GM06990 (cell line): ENCODE measurements around the gene AS3MT.

Source experiments
- DNase-seq: peaks from one replicate; pipeline ENCODE4 v3.0.0-alpha.2; 2011; ENCODE audit not compliant: insufficient read length; ENCODE audit errors: extremely low read depth
- H3K27me3 ChIP-seq: replicated peaks from 2 replicates; pipeline ENCODE4 v1.6.0; 2011; ENCODE audit warnings: low read length; ENCODE audit not compliant: control insufficient read depth, insufficient read depth
- H3K36me3 ChIP-seq: 2 replicates; pipeline ENCODE4 v1.5.1; 2011; ENCODE audit warnings: low read length; ENCODE audit not compliant: control insufficient read depth, insufficient read depth
- H3K4me3 ChIP-seq: replicated peaks from 2 replicates; pipeline ENCODE4 v1.5.1; 2011; ENCODE audit warnings: low read depth, mild to moderate bottlenecking, control low read depth, low read length
- CTCF ChIP-seq: IDR thresholded peaks from 2 replicates; pipeline ENCODE4 v1.5.1; 2011; ENCODE audit warnings: low read length, control low read depth, mild to moderate bottlenecking, inconsistent platforms; ENCODE audit not compliant: insufficient read depth, poor library complexity, severe bottlenecking

Gene AS3MT

GRCh38 chr10:102935505-102935904 is 66.2 kb downstream of the AS3MT start:
- DNase-seq, result no peak
- no peak overlapping the region for H3K4me3 ChIP-seq
- TF ChIP-seq CTCF, result no peak
- no peaks in the 10 kb centered on the region for H3K36me3 ChIP-seq
- no peaks in the 10 kb centered on the region for H3K27me3 ChIP-seq

DNA sequence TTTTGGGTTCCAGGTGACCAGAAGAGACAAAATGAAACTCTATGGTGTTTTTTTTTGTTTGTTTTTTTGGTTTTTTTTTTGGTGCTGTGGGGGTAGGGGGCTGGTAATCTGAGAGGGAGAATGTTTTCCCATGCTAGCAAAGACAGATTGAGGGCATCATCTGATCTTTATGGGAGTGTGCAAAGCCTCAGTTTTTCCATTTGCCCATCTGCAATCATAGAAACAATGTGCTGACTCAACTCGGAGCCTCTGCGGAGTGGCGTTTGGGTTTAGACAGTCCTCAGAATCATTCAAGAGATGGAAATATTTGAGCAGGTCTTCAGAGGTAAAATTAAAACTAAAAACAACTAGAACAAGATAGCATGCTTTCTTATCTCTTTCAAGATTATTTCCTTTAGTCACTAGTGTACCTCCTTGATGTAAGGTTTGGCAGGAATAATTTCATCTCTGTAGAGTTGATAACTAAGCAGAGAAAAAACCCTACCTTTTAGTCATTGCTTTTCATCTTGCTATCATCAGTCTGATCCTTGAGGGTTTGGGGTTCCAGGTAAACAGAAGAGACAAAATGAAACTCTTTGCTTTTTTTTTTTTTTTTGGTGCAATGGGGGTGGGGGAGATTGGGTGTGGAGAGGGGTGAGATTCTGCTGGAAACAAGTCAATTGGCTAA is 66.8 kb downstream of the AS3MT start:
- H3K4me3 ChIP-seq, result no peak overlapping the region
- no peaks in the 10 kb centered on the region for H3K36me3 ChIP-seq
- DNase-seq, result no peak
- no peaks in the 10 kb centered on the region for H3K27me3 ChIP-seq
- TF ChIP-seq CTCF, result no peak

DNA sequence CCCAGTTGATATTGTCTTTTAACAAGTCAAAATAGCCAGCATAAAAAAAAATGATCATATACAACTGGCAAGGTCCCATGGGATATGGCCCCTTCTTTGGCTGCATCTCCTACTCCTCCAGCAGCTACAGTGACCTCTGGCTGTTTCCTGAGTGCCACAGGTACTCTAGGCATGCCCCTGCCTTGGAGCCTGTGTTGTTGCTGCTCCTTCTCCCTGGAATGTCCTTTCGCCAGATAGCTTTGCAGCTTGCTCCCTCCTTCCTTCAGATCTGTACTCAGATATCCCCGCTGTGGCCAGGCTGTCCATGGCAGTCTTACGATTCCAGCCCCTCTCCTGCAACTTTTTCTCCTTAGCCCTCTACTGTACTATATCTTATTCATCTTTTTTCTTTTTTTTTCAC is 72.1 kb downstream of the AS3MT start:
- TF ChIP-seq CTCF, result no peak
- DNase-seq, result no peak
- Histone ChIP-seq H3K36me3 (no peaks in the 10 kb centered on the region), H3K27me3 (no peaks in the 10 kb centered on the region), H3K4me3 (no peak overlapping the region)

DNA sequence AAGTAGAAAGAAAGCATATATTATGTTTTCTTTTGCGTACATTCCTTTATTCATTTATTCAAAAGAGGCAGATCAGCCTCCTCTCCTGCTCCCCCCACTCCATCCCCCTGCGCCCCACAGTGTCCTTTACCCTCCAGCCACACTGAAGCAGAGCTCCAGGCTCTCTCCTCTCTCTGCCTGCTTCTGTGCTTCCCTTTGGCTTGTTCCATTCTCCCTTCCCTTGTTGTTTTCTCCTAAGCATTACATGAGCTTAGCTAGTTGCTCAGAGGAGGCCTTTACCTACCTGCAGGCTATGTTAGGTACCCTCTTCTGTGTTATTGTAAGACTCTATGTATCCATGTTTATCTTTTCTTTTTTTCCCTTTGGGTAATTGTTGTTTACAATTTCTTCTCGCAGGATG is 76.2 kb downstream of the AS3MT start:
- no peaks in the 10 kb centered on the region for H3K36me3 ChIP-seq

GRCh38 chr10:102945962-102946361 is 76.7 kb downstream of the AS3MT start:
- H3K27me3 ChIP-seq, result no peaks in the 10 kb centered on the region
- no peaks in the 10 kb centered on the region for H3K36me3 ChIP-seq
- no peak overlapping the region for H3K4me3 ChIP-seq
- DNase-seq, result no peak
- no peak for TF ChIP-seq CTCF

More for the DNA sequence above, 76.2 kb downstream of the AS3MT start:
- no peak for DNase-seq
- Histone ChIP-seq H3K27me3 (no peaks in the 10 kb centered on the region), H3K4me3 (no peak overlapping the region)
- TF ChIP-seq CTCF, result no peak

GRCh38 chr10:102946992-102947391 is 77.7 kb downstream of the AS3MT start:
- H3K27me3 ChIP-seq, result no peaks in the 10 kb centered on the region
- no peak for DNase-seq
- no peak for TF ChIP-seq CTCF
- H3K4me3 ChIP-seq, result no peak overlapping the region
- no peaks in the 10 kb centered on the region for H3K36me3 ChIP-seq
